HG03378 (cell line): ENCODE results near the gene AQP12B.

Experiments
- ATAC-seq: cut with Tn5 transposase; IDR thresholded peaks from one replicate; pipeline ENCODE4 v1.9.1; 2021; ENCODE audit warnings: mild to moderate bottlenecking, moderate library complexity; ENCODE audit not compliant: unreplicated experiment

Gene AQP12B

GRCh38 chr2:240718896-240719490, 36.3 kb upstream of the AQP12B start:
- no peak for ATAC-seq

GRCh38 chr2:240717681-240718581, 35.2 kb upstream of the AQP12B start:
- no peak for ATAC-seq

- no peak for ATAC-seq
Measured at GRCh38 chr2:240717181-240717641, 34.5 kb upstream of the AQP12B start.

GRCh38 chr2:240716130-240716798, 33.6 kb upstream of the AQP12B start:
- no peak for ATAC-seq

- no peak for ATAC-seq
Measured at GRCh38 chr2:240714747-240715725, 32.4 kb upstream of the AQP12B start.

- no peak for ATAC-seq
Measured at GRCh38 chr2:240713928-240714746, 31.5 kb upstream of the AQP12B start.

- no peak for ATAC-seq
Measured at GRCh38 chr2:240713071-240713927, 30.6 kb upstream of the AQP12B start.

- ATAC-seq: no peak
Measured at GRCh38 chr2:240712121-240712520, 29.4 kb upstream of the AQP12B start.

- ATAC-seq: no peak
Measured at GRCh38 chr2:240711701-240712100, 29.0 kb upstream of the AQP12B start.

GRCh38 chr2:240711296-240711695, 28.6 kb upstream of the AQP12B start:
- ATAC-seq: no peak

- no peak for ATAC-seq
Measured at GRCh38 chr2:240708457-240708856, 25.8 kb upstream of the AQP12B start.

GRCh38 chr2:240707821-240708220, 25.1 kb upstream of the AQP12B start:
- no peak for ATAC-seq

- no peak for ATAC-seq
Measured at GRCh38 chr2:240707043-240707756, 24.5 kb upstream of the AQP12B start.

GRCh38 chr2:240705204-240705791, 22.6 kb upstream of the AQP12B start:
- no peak for ATAC-seq

- ATAC-seq: no peak
Measured at GRCh38 chr2:240704651-240705050, 22.0 kb upstream of the AQP12B start.

GRCh38 chr2:240703417-240704341, 21.0 kb upstream of the AQP12B start:
- ATAC-seq: no peak

- ATAC-seq: no peak
Measured at GRCh38 chr2:240702640-240703011, 19.9 kb upstream of the AQP12B start.
